Measurements from ENCODE around the gene FLOT2.
A peak's percentile ranks its signal among the peaks of the same experiment; 100 is the strongest.
"Not testable (repeated sequence)": the region's sequence is repeated elsewhere in the genome, so short reads cannot be mapped to it uniquely, and the experiment has no call there.

FLOT2 gene, protein sequence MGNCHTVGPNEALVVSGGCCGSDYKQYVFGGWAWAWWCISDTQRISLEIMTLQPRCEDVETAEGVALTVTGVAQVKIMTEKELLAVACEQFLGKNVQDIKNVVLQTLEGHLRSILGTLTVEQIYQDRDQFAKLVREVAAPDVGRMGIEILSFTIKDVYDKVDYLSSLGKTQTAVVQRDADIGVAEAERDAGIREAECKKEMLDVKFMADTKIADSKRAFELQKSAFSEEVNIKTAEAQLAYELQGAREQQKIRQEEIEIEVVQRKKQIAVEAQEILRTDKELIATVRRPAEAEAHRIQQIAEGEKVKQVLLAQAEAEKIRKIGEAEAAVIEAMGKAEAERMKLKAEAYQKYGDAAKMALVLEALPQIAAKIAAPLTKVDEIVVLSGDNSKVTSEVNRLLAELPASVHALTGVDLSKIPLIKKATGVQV

DNA sequence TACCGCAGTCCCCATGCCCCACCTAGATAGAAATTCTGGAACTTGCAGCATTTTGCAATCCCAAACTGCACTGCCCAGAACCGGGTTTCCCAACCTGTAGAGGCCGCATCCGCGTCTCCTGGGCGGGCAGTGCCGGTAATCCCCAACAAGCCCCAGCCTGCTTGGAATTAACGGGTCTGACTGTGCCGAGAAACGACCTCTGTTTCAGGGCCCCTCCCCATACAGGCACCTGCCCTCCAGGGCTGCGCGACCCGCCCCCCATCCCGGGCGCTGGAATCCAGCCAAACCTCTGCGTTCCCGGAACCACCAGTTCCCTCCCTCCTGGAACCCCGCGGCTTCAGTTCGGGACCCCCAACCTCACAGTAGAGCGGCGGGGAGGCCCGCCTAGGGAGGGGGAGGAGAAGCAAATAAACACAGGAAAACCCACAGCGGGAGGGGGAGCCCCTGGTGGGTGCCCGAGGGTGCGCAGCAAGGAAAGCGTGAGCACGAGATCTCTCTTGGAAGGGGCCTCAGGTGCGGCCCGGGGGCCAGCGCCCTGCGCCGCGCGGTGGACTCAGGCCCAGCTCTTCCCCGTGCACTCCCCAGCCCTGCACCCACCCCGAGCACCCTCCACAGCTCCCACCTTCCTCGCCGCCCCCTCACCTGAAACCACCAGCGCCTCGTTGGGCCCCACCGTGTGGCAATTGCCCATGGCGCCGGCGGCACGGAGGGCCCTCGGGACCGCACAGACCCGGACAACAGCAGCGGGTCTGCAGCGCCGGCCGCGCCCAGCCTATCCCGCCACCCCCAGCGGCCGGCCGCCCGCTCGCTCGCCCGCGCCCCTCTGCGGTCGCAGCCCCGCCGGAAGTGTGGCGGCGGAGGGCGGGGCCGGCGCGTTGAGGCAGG lies at the start of gene FLOT2:
Gene FLOT2, minus strand, starts transcription at position 850 of the 885 bp plus-strand sequence. Its CDS starts 159 bp downstream, at position 691.
- peak; percentile 39 for DNase-seq (ENCODE audit: low read depth, low spot score)

DNA sequence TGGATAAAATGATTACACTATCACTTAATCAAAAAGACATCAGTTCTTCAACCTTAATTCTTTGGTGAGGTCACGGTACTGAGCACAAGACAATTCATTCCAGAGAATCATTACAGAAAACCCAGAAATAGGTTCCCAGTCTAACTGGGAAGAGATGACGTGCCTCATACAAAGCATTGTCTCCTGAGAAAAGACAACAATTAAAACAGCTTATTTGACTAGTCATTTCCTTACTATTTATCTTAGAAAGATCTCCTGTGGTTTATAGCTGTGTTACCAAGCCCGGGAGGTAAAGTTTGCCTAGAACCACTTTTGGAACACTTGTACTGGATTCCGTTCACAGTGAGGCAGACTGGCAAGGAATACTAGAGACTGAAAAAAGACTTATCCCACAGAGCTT lies 48.7 kb upstream of the FLOT2 start:
- DNase-seq (ENCODE audit: low read depth, low spot score), result no peak

DNA sequence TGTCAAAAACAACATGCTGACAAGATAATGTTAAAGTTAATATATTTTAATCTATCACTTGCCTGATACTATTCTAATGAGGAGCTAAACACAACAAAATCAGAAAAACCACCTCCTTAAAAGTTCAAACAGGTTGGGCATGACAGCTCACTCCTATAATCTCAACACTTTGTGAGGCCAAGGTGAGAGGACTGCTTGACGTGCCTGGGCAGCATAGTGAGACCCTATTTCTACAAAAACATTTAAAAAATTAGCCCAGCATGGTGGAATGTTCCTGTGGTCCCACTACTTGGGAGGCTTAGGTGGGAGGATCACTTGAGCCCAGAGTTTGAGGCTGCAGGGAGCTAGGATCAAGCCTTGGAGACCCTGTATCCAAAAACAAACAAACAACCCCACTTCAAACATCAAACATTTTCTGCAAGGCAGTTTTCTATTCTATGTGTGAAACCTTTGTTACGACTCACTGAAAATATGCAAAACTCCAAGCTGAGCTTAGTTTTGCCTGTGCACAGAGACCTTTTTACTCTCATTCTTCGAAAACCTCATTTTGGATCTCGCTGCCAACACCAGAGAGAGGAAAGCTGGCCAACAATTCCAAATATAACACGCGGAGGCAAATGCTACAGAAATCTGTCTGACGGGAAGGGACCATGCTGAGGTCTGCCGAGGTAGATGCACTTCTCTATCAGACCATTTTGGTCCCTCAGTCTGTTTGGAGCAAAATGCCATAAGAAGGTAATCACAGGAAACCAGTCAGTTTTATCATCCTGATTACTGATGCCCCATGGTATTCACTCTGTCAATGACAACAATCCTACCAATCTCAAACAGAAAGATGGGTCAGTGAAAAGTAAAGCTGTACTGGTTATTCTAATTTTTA lies 47.6 kb upstream of the FLOT2 start:
- DNase-seq (ENCODE audit: low read depth, low spot score), result no peak

DNA sequence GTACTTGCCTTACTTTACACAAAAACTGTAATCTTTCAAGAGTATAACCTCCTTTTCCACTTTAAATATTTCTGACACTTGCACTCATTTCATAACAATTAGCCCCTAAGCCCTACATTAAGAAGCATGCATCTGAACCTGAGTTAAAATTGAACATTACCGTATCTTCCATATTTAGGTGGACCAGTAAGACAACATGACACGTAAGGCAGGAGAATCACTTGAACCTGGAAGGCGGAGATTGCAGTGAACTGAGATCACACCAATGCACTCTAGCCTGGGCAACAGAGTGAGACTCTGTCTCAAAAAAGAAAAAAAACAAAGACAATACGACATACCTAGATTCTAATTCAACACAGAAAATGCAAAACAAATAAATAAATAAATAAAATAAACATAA lies 46.8 kb upstream of the FLOT2 start:
- no peak for DNase-seq (ENCODE audit: low read depth, low spot score)

DNA sequence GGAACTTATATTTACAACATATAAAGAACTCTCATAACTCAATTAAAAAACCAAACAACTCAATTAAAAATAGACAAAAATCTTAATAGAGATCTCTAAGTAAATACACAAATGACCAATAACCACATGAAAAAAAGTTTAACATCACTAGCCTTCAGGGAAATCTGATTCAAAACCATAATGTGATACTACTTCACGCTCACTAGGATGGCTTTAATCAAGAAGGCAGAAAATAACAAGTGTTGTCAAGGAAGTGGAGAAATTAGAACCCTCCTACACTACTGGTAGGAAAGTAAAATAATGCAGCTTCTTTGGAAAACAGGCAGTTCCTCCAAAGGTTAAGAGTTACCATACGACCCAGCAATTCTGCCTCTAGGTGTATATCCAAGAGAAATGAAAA lies 45.4 kb upstream of the FLOT2 start:
- DNase-seq (ENCODE audit: low read depth, low spot score), result no peak

DNA sequence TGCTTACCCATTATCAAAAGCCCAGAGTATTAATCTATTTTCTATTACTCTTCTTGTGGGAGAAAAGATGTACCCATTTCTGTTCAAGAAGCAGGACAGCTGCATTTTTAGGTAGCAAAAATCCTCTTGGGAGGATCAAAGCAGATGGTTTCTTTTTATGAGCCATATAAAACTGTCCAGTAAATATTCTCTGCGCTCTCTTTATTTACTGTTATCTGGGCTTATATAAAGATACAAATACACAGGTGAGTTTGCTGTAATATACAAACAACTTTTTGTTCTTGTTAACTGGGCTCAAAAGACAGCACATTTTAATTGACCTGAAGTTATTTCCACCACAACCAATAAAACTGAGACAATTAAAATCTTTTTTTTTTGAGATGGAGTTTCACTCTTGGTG lies 43.7 kb upstream of the FLOT2 start:
- DNase-seq (ENCODE audit: low read depth, low spot score), result no peak

DNA sequence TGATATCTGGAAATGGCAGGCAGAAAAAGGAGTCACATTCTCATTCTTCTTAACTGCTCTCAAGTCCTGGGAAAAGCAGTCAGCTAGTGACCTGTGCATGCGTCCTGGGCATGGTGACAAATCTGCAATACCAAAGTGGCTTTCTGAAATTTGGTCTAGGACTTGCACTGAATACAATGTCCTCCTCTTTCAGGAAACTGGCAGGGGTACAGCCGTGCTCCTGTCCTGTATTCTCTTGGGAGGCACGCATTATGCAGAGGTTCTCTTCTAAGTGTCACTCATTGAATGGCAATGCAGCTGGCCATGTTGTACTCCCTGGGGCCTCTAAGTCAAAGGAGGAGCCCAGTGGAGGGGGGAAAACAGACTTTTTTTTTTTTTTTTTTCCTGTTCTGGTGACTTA lies 43.1 kb upstream of the FLOT2 start:
- no peak for DNase-seq (ENCODE audit: low read depth, low spot score)

DNA sequence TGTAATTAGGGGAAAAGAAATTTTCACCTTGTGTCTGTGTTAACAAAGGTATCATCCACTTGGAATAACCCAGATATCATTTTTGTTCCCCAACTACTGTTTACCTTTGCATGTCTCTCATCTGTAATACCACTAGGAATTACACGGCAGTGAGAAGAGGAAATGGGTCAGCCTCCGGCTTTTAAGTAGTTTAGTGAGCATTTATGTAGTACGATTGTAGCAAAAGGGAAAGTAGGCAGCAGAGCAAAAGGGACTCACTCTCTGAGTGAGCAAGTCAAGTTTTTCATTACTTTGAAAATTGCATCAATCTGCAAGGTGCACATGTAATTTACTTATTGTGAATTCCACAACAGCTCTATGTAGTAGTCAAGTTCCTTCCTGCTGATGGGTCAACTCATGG lies 42.6 kb upstream of the FLOT2 start:
- DNase-seq (ENCODE audit: low read depth, low spot score), result no peak

DNA sequence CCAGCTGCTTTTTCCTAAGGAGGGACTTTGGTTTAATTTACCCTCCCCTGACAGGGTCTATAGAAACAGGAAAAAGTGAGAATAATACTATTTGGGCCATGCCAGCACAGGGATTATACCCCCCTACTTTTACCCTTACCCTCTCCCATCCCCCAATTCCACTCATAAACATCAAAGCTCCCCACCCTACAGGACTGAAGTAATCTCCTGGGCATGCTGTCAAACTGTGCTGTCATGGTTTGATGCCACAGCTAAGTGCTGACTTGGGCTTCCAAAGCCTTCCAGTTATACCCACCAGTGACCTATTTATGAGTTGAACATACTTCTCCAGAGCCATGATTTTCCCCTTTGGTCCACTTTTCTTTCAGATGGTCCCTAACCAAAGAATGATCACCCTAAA lies 41.0 kb upstream of the FLOT2 start:
- no peak for DNase-seq (ENCODE audit: low read depth, low spot score)

DNA sequence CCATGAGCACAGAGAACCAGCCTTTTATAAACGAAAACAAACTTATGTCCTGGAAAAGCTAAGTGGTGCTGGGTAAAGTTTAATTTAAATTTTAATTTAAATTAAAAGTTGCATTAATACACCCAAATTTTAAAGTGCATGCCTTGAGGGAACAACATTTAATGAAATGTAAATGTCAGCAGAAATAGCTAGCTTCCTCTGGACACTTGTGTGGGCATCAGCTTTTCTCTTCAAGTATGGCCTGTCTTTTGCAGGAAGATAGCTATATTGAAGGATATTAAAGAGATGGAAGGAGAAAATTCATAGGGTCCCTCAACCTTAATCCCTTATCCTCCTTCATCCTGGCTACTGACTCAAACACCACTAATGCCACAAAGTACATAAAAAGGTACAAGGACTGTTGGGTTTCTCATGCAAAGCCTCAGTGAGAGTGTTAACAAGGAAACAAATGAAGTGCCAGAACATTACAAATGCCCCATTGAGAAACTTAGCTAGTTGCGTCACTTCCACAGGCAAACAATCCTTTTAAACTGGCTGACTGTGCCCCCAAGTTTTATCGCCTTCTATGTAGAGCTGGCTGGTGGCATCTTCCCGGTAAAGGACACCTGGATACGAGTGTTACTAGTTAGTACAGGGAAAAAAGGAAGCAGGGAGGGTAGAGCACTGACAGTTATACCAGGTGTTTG lies 39.7 kb upstream of the FLOT2 start:
- DNase-seq (ENCODE audit: low read depth, low spot score), result no peak

DNA sequence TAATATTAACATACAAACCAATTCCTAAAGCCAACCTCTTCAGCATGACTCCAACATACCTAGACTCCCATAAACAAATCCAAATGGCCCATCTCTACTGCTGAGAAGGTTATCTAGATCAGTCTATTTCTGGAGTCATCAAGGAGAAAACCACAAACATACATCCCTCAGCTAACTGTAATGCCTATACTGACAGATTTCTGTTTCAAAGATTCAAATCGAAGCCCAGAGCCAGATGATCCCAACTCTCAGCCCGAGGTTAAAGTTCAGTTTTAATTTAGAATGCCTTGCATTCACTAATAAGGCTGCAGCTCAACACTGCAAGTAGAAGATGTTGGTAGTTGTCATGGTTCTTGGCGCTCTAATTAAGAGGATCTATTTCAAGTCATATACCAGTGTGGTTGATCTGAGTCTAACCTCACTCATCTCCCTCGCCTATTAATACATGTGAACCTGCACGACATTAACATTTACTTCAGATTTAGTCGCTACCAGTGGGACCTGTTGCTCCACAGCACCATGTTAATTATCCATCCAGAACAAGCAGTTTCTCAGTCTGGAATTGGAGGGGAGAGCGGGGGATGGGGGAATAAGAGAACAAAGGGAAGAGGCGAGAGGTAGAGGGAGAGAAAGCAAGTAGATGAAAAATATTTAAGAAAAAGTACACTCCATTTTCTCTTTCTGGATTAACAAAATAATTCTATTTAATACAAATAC lies 38.4 kb upstream of the FLOT2 start:
- no peak for DNase-seq (ENCODE audit: low read depth, low spot score)

DNA sequence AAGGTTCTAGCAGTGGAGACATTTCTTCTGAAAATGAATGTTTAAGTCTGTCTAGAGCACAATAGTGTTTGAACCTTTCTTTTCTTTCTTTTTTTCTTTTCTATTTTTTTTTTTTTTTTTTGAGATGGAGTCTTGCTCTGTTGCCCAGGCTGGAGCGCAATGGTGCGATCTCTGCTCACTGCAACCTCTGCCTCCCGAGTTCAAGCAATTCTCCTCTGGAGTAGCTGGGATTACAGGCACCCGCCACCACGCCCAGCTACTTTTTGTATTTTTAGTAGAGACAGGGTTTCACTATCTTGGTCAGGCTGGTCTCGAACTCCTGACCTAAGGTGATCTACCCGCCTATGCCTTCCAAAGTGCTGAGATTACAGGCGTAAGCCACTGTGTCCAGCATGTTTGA lies 37.0 kb upstream of the FLOT2 start:
- DNase-seq (ENCODE audit: low read depth, low spot score), result not testable (repeated sequence)

DNA sequence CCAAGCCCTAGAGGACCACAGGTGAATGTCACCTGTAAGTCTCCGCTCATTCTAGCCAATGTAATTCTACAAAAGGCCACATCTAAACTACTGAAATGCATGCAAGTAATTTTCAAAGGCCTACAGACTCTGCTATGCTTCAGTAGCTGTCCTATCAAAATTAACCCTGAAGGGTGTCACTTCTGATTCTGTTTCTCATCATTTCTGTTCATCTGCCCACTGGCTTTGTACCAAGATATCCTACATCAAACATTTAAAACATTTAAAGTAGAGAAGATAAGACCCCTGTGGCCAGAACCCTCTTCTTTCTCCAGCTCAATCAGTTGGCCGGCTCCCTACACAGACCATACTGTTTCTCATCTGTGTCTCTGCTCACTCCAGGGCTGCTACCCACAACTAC lies 32.3 kb upstream of the FLOT2 start:
- no peak for DNase-seq (ENCODE audit: low read depth, low spot score)

DNA sequence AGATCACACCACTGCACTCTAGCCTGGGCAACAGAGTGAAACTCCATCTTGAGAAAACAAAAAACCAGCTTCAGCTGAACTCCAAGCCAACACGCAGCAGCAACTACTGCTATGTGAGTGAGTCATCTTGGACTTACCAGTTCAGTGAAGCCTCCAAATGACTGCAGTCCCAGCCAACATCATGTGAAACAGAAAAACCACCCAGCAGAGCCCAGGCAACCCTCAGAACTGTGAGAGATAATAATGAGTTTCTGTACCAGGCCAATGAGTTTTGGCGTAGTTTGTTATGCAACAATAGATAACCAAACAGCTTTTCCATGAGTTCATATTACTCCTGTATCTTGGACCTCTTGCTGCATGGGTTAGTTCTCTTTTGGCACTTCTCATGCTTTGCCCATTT lies 30.5 kb upstream of the FLOT2 start:
- no peak for DNase-seq (ENCODE audit: low read depth, low spot score)

DNA sequence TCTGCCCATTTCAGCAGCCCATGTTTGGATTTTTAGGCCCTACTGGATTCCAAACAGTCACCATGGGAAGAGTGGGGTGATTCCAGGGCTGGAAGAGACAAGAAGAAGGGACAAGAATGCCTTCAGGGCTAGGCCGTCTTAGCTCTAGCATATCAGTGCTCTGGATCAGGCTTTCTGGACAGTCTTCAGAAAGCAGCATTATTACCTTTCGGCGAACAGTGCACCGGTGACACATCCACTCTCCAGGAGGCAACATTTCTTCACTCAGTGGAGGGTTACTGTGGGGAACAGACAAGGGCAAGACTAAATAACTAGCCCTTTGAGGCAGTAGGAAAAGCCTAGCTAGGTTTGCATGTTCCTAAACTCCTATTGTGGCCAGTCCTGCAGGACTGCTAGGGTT lies 29.3 kb upstream of the FLOT2 start:
- no peak for DNase-seq (ENCODE audit: low read depth, low spot score)

DNA sequence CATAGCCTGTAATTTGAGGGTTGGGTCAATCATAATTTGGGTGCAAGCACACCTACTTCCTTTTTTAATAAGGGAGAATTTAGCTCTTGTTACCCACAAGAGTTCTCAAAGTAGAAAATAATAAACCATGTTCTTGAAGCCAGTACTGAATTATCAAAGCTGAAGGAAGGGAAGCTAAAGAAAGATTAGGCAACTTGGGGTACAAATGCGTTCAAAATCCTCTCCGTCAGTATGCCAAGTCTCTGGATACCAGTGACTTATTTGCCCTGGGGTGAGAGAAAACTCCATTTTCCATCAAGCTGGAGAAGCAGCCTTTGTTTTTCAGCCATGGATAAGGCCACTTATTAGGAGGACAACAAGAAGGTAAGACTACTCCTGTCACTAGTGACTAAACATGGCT lies 28.8 kb upstream of the FLOT2 start:
- DNase-seq (ENCODE audit: low read depth, low spot score), result no peak

DNA sequence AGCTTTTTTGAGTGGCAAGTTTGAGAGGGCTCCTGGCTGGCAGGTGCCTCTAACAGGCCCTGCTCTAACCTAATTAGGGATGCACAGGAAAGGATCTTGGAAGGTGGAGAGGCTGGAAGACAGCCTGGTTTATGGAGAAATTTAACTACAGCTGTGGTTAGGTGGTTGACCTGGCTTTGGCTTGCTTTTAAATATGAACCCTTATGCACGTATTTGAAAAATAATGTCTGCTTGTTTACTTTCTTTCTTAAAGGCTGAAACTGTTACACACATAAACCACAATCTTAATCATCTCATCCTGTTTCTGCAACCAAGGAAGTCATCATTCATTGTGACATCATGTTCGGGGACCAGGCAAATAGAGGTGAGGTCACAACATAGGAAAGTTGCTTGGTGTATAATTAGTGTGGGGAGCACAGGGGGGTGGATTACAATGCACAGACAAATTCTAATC lies 28.4 kb upstream of the FLOT2 start:
- no peak for DNase-seq (ENCODE audit: low read depth, low spot score)

DNA sequence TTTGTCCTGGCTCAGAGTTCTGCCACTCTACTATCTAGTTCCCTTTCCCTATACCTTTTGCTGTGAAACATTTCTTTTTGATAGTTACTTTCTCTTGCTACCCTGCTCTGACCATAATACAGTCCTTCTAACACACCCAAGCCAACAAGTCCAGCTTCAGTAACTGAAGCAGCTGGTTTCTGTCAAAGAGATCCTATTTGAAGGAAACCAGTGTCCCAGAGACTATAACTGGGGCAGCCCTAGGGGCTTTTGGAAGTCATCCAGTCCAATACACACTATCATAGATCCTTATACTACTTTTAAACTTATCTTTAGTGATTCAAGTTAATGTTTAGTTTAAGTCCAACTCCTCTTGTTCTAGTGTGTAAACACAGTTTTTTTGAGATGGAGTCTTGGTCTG lies 22.7 kb upstream of the FLOT2 start:
- DNase-seq (ENCODE audit: low read depth, low spot score), result no peak

DNA sequence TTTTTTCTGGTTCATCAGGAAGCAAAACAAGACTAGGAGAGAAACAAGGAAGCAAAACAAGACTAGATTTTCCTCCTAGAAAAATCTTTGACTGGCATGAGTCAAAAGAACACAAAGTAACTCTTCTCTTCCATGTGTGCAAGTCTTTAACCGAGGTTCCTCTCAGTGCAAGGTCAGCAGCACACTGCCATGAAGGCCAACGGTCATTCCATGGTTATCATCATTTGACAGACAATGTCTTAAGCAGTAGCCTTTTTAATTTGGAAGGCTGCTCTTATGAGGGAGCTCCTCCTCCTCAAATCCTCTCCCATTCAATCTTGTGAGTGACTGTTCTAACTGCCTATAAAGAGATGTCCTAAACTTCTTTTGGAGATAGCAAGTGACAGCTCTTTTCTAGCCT lies 20.8 kb upstream of the FLOT2 start:
- no peak for DNase-seq (ENCODE audit: low read depth, low spot score)

DNA sequence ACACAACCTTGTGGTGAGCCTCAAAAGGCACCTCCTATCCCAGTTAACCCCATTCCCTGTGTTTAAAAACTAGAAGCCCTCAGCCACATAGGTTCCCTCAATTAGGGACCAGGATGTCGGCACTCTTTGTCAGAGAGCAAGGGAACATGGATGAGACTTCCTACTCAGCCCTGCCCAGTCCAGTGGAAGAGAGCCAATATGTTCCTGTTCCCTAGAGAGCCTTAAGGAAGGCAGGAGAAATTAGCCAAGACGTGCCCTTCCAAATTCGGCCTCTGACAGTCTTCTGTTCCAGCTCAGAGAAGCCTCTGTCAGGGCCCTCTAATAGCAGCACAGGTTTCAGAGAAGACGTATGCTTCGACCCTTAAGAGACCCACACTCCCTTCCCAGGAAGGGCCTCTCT lies 19.9 kb upstream of the FLOT2 start:
- DNase-seq (ENCODE audit: low read depth, low spot score), result no peak

DNA sequence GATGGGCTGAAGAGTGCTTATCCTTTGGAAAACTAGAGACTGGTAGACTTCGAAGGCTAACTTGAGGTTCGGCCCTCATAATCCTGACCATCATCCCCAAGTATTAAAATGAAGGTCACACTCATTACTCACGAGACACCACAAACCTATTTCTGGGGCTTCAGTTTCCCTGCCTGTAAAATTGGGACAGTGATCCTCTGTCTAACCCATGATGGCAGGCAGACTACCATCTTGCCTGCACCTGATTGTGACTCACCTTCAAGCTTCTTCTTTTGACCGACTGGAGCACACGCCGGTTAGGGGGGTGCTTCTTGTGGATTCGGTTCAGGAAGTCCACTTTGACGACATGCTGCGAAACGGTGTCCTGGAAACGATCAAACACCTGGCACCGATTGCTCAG lies 19.5 kb upstream of the FLOT2 start:
- DNase-seq (ENCODE audit: low read depth, low spot score), result no peak

Data from activated naive CD8-positive, alpha-beta T cell treated with anti-CD3 and anti-CD28 coated beads, Interleukin-2, amount 50 U/mL, for 16 hours (primary cell).